ENCODE results near the gene MUC21.

DNA sequence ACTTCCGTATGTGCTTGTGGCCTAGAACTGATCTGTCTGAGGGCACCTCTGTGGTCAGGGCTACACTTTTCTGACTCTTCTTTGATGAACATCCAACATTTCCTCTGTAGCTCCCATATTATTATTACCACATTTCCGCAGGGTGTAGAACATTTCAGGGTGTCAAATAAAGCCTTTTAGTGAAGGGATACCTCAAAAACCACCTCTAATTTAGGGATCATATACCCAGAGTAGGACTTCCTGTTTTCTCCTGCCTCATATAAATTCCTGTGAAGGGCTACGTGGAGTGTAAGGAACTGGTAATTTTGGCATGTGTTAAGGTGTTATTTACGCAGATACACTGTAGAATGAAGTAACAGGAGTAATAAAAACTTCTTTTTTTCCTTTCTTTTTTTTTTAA lies 21.3 kb downstream of the MUC21 start:
- TF ChIP-seq, protein P1, sequence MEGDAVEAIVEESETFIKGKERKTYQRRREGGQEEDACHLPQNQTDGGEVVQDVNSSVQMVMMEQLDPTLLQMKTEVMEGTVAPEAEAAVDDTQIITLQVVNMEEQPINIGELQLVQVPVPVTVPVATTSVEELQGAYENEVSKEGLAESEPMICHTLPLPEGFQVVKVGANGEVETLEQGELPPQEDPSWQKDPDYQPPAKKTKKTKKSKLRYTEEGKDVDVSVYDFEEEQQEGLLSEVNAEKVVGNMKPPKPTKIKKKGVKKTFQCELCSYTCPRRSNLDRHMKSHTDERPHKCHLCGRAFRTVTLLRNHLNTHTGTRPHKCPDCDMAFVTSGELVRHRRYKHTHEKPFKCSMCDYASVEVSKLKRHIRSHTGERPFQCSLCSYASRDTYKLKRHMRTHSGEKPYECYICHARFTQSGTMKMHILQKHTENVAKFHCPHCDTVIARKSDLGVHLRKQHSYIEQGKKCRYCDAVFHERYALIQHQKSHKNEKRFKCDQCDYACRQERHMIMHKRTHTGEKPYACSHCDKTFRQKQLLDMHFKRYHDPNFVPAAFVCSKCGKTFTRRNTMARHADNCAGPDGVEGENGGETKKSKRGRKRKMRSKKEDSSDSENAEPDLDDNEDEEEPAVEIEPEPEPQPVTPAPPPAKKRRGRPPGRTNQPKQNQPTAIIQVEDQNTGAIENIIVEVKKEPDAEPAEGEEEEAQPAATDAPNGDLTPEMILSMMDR (IDR thresholded peaks at IDR 0.05) = no peak
- no peak for TF ChIP-seq POLR2A (IDR thresholded peaks at IDR 0.05)
